HG03460 (cell line): ENCODE data around the gene UBE2I.
"Not testable (repeated sequence)": the region's sequence is repeated elsewhere in the genome, so short reads cannot be mapped to it uniquely, and the experiment has no call there.

ENCODE experiments used
- ATAC-seq: cut with Tn5 transposase; IDR thresholded peaks from one replicate; pipeline ENCODE4 v1.9.1; 2021; ENCODE audit not compliant: unreplicated experiment

UBE2I gene

DNA sequence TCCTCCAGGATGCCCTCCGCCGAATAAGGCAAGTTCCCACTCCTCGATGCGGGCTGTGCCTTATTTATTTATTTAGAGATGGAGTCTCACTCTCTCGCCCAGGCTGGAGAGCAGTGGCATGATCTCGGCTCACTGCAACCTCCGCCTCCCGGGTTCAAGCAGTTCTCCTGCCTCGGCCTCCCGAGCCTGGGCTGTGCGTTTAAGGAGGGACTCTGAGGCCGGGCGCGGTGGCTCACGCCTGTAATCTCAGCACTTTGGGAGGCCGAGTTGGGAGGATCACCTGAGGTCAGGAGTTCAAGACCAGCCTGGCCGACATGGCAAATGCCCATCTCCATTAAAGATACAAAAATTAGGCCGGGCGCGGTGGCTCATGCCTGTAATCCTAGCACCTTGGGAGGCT lies 18.7 kb downstream of the UBE2I start:
- not testable (repeated sequence) for ATAC-seq

DNA sequence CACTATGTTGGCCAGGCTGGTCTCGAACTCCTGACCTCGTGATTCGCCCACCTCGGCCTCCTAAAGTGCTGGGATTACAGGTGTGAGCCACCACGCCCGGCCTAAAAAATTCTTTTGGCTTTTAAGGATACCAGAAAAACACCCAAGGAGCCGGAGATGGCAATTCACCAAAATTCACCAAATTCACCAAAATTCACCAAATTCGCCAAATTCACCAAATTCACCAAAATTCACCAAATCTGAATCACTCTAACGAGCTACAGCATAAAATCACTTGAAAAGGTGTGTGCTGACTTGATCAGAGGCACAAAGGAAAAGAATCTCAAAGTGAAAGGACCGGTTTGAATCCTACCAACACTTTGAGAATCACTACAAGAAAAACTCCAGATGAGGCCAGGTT lies 19.5 kb downstream of the UBE2I start:
- not testable (repeated sequence) for ATAC-seq

DNA sequence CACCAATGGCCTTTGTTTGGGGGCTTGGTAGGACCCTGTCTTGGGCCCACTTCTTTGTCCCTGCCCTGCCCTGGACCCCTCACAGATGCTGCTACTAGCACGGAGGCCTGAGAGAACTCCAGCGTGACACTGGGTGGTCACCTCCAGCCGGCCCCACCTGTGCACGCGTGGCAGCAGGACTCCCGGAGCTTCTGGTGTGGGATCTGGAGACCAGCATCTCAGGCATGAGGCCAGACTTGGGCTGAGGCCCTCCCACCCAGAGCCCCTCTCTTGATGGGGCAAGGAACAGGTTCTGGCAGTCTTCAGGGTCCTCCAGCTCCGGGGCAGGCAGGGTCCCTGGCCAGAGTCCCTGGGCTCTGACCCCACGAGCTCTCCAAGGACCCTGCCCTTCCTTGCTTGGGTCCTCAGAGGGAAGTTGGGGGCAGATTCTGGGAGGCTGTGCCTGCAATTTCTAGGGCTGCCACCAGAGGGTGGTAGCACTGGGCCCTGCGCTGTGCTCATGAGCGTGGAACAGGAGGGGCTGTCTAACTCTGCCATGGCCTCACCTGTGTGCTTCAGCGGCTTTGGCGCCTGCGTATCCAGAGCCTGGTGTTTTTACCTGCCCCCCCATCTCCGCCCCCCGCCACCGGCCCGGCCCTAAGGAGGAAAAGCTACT lies 21.0 kb downstream of the UBE2I start:
- ATAC-seq: no peak

DNA sequence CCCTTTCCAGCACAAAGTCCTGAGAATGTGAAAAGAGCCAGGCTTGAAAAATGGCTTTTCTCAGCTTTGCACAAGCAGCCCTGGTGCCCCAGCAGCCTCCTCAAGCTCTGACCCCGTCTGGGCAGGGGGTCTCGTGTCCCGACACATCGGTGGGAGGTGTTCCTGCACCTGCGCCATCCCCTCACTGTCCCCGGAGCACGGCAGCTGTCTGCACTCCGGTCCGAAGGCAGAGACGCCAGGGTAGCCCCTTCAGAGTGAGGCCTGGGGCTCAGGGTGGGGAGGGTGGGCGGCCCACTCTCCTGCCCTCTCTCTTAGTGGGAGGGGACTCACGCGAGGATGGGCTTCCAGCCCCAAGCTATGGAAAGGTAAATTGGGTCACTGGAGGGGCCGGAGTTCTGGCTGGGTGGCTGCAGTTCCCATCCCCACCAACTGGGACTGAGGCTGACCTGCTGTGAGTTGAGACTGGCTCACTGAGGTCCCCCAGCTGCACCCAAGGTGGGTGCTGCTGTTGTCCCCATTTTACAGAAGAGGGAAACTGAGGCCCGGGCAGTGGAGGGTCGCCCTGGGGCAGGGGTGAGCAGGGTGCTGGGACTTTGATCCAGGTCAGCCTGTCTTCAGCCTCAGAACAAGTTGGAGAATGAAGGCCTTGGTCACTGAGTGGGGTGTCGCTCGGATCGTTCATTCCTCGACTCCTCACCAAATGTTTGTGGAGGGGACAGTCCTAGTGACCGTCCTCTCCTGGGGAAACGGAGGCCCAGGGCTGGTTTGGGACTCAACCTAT lies 21.7 kb downstream of the UBE2I start:
- no peak for ATAC-seq

DNA sequence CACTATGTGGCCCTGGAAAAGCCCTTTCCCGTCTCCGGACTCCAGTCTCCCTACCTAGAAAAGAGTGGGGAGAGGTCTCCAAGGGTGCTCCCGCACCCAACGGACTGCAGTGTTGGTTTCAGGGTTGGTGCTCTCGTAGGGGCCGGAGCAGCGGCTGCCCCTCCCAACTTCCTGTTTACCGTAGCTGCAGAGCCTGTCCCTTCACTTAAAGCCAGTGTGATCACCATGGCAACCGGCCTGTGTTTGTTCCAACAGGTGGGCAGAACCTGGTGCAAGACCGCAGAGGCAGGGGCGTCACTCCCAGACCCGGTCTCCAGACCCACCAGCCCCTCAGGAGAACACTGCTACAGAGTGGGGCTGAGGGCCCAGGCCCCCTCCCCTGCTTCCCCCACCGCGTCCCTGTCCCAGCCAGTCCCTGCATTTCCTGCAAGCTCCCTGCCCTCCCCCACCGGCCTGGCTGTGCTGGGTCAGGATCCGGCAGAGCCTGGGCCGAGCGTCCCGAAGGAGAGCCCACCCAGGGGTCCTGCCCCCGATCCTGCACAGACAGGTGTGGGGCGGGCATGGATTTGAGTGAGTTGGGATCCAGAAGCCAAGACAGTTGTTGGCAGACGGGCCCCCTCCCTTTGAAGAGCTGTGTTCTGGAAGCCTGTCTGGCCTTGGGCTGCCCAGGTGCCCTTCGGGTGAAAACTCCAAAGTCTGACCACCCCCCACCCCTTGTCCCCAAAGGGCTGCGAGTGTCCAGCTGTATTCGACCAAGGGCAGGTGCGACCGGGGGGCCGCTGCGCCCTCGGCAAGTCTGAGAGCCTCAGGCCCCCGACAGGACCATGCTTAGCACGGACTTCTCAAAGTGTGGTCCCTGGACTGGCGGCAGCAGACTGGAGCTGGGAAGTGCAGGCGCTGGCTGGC lies 22.5 kb downstream of the UBE2I start:
- no peak for ATAC-seq

DNA sequence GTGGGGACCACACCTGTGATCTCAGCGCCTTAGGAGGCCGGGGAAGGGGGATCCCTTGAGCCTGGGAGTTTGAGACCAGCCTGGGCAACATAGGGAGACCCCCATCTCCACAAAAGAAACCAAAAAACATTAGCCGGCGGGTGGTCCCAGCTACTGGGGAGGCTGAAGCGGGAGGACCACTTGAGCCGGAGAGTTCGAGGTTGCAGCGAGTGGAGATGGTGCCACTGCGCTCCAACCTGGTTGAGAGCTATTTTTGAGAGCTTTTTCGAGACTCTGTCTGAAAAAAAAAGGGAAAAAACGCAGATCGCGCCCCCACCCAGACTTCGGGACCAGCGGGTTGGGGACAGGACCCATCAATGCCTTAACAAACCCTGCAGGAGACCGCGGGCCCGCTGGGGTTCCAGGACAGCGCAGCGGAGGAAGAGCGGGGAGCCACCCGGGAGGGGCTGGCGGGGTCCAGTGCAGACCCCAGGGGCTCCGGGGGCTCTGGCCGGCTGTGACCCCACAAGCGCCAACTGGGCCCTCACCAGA lies 23.2 kb downstream of the UBE2I start:
- ATAC-seq: no peak

DNA sequence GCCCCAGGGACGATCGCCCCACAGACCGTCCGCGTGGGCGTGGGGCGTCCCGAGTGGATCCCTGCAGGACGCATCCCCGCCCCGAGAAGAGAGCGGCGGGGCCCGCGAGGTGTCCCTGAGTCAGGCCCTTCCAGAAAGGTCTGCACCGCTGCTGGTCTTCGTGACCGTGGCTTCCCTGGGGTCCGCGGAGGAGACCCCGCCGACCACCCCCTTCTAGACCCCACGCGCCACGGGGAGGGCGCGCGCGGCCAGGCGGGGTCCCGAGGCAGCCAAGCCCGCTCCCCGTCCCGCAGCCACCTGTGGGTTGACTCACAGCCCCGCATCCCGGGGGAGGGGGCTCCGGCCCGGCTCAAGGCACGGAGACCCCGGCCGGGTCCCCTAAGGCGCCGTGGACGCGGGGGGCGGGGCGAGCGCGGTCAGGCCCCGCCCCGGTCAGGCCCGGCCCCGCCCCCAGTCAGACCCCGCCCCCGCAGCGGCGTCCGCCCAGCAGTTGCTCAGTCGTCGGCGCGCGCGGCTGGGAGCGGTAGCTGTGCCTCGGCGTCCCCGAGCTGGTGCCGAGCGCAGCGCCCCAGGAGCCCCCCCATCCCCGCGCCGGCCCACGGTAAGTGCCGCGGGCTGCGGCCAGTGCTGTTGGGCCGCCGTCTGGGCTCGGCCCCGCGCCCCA lies 23.8 kb downstream of the UBE2I start, which contains the start of gene BAIAP3:
BAIAP3 (plus strand) TSS at position 497 of the 664 bp plus-strand sequence. CDS start 4,905 bp downstream, outside the sequence.
- ATAC-seq: no peak

DNA sequence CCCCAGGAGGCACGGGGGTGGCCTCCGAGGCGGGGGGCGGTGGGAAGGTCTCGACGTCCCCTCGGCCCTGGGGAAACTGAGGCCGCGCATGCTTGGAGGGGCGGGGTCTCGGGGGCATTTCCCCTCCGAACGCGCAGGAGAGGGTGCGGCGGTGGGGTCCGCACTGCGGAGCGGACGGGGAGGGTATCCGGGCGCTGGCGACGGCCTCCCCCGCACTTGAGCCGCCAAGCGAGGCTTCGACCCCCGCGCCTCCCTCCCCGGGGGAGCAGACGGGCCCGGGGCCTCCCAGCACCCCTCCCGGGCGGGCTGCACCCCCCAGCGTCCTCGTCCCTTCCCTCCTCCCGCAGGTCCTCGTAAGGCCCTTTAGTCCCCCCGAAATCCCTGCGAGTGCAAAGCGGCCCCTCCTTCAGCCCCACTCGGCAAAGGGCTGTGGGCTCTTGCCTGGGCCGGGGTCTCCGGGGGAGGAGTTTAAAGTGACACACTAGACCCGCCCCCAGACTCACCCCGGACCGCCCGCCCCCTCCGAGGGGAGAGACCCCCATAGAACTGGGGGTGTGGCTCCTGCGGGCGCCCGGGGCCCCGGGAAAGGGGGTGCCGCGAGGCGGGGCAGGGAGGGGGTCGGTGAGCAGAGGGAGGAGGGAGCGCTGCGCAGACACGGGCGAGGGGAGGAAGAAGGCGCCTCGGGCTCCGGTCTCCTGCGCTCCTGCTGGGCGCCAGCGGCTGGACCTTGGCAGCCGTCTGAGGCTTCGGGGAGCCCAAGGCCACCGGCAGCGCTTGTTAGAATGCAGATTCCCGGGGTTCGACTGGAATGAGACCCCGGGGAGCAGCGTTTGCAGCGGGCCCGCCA lies 24.6 kb downstream of the UBE2I start:
- ATAC-seq: no peak

DNA sequence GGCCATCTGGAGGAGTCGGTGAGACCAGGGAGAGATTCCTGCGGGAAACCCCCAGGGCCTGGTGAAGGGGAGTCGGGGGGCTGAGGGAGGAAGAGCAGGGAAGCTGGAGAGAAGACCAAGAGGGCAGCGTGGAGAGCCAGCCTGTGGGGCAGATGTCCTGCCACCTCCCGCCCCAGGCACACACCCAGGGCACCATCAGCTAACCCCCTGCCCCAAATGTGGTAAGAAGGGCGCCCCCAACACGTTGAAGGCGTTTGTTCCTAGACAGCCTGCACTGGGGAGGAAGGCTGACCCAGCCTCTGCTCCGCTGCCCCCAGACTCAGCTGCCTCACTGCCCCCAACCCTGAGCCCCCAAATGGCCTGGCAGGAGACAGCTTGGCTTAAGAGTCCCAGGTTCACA lies 25.3 kb downstream of the UBE2I start:
- ATAC-seq: no peak

DNA sequence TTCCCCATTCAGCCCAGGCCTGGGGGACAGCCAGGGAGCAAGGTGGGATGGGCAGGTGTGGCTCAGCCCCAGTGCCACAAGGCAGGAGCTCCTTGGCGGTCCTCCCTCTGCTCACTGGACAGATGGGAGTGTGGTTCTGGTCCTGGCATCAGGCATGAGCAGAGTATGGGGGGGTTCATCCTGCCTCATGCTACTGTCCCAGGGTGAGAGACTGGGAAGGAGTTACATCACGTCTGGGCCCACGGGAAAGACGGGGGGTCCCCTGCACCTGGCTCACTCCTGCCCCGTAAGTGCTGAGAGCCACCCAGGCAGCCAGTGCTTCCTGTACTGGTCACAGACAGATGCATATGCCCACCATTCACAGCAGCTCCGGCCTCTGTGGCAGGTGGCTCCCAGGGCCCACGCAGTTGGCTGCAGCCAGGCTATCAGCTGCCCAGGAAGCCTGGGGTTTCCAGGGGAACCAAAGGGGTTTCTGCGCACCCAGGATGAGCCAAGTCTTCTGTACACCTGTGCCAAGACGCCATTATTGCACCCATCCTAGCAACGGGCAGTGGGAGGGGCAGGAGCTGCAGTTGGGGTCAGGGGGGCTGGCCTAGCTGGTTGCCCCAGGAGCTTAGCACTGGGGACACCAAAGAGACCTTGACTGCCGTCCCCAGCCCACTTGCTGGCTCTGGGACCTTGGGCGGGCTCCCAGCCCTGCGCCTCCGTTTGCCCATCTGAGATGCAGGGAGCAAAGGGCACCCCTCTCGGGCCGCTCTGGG lies 26.0 kb downstream of the UBE2I start:
- ATAC-seq: no peak

DNA sequence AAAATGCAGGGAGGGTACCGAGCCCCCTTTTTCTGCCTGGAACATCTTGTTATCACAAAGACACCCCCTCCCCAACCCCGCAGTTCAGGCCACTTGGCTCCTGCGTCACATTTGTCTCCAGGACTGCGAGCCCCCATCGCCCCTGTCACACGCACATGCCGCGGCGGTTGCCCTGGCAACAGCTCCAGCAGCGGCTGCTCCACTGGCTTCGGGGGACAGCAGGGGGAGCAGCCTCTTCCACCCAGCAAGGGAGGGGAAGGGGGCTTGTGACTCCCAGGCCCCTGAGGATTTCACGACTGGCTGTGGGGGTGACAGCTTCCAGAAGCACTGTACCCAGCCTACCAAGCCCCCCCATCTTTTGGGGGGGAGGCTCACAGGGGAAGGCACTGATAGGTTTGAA lies 26.6 kb downstream of the UBE2I start:
- no peak for ATAC-seq

DNA sequence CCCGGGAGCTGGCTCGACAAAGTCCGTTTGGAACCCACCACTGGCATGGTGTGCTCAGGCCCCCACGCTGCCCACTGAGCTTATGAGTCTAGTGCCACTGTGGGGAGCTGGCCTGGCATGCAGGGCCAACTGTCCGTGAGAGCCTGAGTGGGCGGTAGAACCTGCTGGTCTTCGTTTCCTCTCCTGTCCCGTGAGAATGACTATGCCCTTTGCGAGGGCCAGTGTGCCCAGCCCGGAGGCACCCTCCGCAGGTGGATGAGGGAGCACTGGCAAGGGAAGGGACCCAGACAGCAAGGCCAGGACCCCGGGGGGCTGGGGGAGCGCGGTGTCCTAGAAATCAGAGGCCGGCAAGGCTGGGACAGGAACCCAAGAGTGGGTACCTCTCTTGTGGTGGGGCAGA lies 27.2 kb downstream of the UBE2I start:
- no peak for ATAC-seq

DNA sequence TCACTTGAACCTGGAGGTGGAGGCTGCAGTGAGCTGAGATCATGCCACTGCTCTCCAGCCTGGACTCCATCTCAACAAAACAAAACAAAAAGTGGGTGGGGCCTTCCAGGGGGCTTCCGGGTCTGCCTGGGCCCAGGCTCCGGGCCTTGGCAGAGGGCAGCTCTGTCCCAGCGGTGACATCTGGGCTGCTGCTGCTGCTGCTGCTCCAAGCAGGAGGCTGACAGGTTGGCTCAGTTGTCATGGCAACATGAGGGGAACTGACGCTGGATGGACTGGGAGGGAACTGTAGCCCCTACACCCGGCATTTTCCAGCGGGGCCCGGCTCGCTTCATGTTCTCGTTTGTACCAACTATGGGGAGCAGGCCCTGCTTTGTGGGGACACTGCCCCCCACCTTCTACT lies 28.1 kb downstream of the UBE2I start:
- ATAC-seq: no peak

DNA sequence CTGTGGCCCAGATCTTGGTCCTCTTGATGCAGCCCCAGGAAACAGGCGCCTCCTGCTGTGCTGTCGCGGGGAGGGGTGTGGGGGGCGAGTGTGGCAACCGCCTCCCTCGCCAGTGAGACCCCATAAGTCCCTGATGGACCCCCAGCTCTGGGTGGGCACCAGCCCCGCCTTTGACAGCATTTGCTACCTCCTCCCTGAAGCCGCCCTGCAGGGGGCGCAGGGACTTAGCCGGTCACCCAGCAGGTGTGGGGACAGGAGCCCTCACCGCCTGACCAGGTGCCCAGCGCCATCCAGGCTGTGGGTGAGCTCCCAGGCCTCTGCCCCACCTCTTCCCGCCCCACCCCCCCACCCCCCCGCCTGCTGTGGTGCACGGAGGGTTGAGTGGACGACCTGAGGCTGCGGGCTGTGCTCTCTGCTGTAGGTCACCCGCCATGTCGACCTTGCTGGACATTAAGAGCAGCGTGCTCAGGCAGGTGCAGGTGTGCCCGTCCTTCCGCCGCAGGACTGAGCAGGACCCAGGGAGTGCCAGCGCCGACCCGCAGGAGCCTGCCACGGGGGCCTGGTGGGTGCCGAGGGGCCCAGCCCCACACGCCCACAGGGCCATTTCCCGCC lies 28.8 kb downstream of the UBE2I start:
- ATAC-seq: no peak

DNA sequence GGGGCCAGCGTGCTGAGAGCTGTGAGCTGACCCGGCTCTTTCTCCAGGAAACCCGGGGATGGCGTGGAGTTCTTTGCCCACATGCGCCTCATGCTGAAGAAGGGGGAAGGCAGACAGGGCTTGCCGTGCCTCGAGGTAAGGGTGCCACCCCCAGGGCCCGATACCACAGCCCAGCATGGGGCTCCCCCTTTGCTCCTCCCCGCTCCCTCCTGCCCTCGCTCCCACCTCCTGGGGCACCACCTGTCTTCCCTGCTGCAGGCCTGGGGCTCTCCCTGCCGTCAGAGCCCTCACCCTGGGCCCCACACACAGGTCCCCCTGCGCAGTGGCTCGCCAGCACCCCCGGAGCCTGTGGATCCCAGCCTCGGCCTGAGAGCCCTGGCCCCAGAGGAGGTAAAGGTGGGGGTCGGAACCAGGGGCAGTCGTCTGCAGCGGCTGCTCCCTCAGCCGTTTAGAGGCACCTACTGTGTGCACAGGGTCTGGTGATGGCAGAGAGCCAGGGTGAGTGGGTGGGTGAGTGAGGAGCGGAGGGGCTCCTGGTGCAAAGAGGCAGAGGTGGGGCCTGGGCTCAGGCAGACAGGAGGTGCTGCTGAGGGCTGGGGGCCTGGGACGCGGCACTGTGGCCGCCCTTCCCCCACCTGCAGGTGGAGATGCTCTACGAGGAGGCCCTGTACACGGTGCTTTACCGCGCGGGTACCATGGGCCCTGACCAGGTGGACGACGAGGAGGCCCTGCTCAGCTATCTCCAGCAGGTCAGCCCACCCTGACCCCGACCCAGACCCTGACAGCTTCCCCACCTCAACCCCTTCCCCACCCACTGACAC lies 29.6 kb downstream of the UBE2I start:
- no peak for ATAC-seq

DNA sequence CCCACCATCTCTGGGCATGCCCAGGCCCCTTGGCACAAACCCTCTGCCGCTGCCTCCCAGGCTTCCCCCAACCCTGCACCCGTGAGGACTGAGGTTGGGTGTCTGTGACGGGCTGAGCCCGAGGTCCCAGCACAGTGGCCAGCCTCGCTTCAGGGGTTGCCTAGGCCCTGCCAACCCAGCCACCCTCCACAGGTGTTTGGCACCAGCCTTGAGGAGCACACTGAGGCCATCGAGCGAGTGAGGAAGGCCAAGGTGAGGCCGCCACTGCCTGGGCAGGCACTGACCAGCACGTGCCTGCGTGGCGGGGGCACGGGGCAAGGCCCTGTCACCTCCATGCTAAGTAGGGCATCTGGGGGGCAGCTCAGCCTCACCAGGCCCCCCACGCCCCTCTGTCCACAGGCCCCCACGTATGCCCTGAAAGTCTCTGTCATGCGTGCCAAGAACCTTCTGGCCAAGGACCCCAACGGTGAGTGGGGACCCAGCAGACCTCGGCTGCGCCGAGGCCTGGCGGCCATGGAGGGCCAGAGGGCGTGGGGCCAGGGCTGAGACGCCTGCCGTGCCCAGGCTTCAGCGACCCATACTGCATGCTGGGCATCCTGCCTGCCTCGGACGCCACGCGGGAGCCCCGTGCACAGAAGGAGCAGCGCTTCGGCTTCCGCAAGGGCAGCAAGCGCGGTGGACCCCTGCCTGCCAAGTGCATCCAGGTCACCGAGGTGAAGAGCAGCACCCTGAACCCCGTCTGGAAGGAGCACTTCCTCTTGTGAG lies 31.5 kb downstream of the UBE2I start:
- ATAC-seq: no peak
